ENCODE data around the gene PDZRN3.

DNA sequence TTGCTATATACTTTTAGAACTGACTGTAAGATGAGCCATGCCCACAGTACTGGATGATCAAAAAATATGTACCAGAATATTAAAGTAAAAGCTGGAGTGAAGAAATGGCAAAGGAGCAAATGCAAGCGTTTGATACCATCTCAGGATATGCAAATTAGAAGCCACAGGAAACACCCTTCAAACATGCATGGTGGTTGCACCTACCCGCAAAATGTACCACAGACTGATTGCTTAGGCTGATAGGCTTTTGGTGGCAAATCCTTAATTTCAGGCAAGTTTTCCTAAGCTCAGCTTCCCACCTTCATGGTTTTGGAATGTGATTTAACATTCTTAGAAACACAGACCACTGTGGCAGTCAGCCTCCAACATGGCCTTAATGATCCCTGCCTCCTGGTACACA, 149.0 kb downstream of the PDZRN3 start:
- TF ChIP-seq CTCF (IDR thresholded peaks at IDR 0.05; ENCODE audit: poor library complexity) (no peak), EZH2phosphoT487 (IDR thresholded peaks at IDR 0.05; ENCODE audit: low read depth, severe bottlenecking, unreplicated experiment) (no peak), EZH2 (IDR thresholded peaks at IDR 0.05; ENCODE audit: borderline replicate concordance) (no peak)
